HUES64 (cell line): Measurements from ENCODE around the gene IRS2.
A peak's percentile ranks its signal among the peaks of the same experiment; 100 is the strongest.

Source experiments
- H3K27ac ChIP-seq: 2 replicates; pipeline ENCODE4 v1.7.0; 2013; ENCODE audit warnings: low read depth, low read length, inconsistent platforms
- H3K27me3 ChIP-seq: 2 replicates; pipeline ENCODE4 v1.6.1; 2013; ENCODE audit warnings: mild to moderate bottlenecking, low read length; ENCODE audit not compliant: insufficient read depth
- H3K36me3 ChIP-seq: 2 replicates; pipeline ENCODE4 v1.6.1; 2013; ENCODE audit warnings: mild to moderate bottlenecking, low read length; ENCODE audit not compliant: insufficient read depth
- H3K4me1 ChIP-seq: 2 replicates; pipeline ENCODE4 v1.6.1; 2013; ENCODE audit warnings: mild to moderate bottlenecking, low read length, moderate library complexity; ENCODE audit not compliant: insufficient read depth
- H3K4me3 ChIP-seq: 2 replicates; pipeline ENCODE4 v1.5.1; 2013; ENCODE audit warnings: mild to moderate bottlenecking, low read length, moderate library complexity
- H3K9ac ChIP-seq: 2 replicates; pipeline ENCODE4 v1.6.1; 2013; ENCODE audit warnings: mild to moderate bottlenecking, low read depth, low read length
- H3K9me3 ChIP-seq: 2 replicates; pipeline ENCODE4 v1.6.1; 2013; ENCODE audit warnings: low read depth, low read length; ENCODE audit not compliant: insufficient read depth
- WGBS: fragments of 150-250, 120-280 bp; methylation state at CpG from one replicate; pipeline ENCODE4 v1.1.7; 2013; ENCODE audit warnings: missing lambda C conversion rate; 5-methylcytosine and 5-hydroxymethylcytosine counted together

Gene IRS2

GRCh38 chr13:109785892-109786450 lies 412 bp downstream of the IRS2 start:
- WGBS, result under 1% methylated on average over 88 of the region's 88 CpGs
- peak overlapping the region; percentile 69 for H3K9ac ChIP-seq
- peak overlapping the region; percentile 77 for H3K4me3 ChIP-seq
- peaks cover 14% of the 10 kb centered on the region; the same call in 1 of the 2 replicates for H3K36me3 ChIP-seq
- peaks cover 12% of the 10 kb centered on the region for H3K4me1 ChIP-seq
- H3K27me3 ChIP-seq, result peaks cover 30% of the 10 kb centered on the region
- no peaks in the 10 kb centered on the region for H3K9me3 ChIP-seq
- H3K27ac ChIP-seq, result peak overlapping the region; percentile 74; the same call in 1 of the 2 replicates

DNA sequence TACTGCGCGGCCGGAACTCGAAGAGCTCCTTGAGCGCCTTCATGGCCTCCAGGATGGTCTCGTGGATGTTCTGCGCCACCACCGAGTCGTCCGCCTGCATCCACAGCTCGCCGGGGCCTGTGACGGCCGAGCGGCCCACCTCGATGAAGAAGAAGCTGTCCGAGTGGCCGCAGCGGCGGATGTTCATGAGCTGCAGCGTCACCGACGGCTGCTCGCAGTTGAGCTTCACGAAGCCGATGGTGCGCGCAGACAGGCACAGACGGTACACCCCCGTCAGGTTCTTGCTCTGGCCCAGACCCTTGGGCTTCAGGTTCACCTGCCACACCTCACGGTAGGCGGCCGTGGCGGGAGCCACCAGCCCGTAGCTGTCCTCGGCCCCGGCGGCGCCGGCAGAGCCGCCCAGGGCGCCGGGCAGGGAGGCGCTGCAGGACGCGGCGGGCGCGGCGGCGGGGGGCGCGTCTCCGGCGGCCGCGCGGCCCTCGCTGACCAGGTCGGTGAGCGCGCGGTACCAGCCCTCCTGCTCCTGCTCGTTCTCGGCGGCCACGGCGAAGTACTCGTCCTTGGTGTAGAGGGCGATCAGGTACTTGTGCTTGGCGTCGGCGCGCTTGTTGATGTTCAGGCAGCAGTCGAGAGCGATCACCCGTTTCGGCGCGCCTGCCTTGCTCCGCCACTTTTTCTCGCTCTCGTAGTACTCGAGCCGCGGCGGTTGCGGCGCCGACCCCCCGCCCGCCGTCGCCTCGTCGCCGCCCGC lies 1.1 kb downstream of the IRS2 start:
- Histone ChIP-seq H3K4me3 (peak overlapping the region; percentile 77), H3K9ac (peak overlapping the region; percentile 66), H3K27ac (no peak overlapping the region), H3K27me3 (peaks cover 30% of the 10 kb centered on the region), H3K9me3 (no peaks in the 10 kb centered on the region), H3K36me3 (peaks cover 20% of the 10 kb centered on the region), H3K4me1 (peaks cover 17% of the 10 kb centered on the region)
- 1% methylated on average over 98 of the region's 98 CpGs for WGBS

GRCh38 chr13:109784590-109785140 lies 1.7 kb downstream of the IRS2 start:
- Histone ChIP-seq H3K4me3 (peak overlapping the region; percentile 77), H3K9me3 (no peaks in the 10 kb centered on the region), H3K36me3 (peaks cover 26% of the 10 kb centered on the region), H3K27ac (no peak overlapping the region), H3K27me3 (peaks cover 30% of the 10 kb centered on the region), H3K9ac (peak overlapping the region; percentile 66), H3K4me1 (peaks cover 23% of the 10 kb centered on the region)
- WGBS, result under 1% methylated on average over 83 of the region's 83 CpGs

DNA sequence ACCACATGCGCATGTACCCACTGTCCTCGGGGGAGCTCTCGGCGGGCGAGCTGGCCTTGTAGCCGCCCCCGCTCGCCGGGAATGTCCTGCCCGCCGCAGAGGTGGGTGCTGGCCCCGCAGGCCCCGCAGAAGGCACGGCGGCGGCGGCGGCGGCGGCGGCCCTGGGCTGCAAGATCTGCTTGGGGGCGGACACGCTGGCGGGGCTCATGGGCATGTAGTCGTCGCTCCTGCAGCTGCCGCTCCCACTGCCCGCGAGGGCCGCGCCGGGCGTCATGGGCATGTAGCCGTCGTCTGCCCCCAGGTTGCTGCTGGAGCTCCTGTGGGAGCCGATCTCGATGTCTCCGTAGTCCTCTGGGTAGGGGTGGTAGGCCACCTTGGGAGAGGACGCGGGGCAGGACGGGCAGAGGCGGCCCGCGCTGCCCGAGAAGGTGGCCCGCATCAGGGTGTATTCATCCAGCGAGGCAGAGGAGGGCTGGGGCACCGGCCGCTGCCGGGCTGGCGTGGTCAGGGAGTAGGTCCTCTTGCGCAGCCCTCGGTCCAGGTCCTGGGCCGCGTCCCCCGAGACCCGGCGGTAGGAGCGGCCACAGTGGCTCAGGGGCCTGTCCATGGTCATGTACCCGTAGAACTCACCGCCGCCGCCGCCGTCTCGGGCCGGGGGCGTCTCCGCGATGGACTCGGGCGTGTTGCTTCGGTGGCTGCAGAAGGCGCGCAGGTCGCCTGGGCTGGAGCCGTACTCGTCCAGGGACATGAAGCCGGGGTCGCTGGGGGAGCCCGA lies 2.4 kb downstream of the IRS2 start:
- Histone ChIP-seq H3K27ac (no peak overlapping the region), H3K4me1 (peaks cover 29% of the 10 kb centered on the region), H3K27me3 (peaks cover 27% of the 10 kb centered on the region), H3K9me3 (no peaks in the 10 kb centered on the region), H3K4me3 (peak overlapping the region; percentile 54), H3K9ac (peak overlapping the region; percentile 56), H3K36me3 (peaks cover 26% of the 10 kb centered on the region)
- 44% methylated on average over 81 of the region's 81 CpGs for WGBS

GRCh38 chr13:109783447-109783814 lies 3.0 kb downstream of the IRS2 start:
- Histone ChIP-seq H3K9ac (no peak overlapping the region), H3K4me3 (peak overlapping the region; percentile 36)
- 78% methylated on average over 29 of the region's 29 CpGs for WGBS

GRCh38 chr13:109782823-109783431 lies 3.5 kb downstream of the IRS2 start:
- no peak overlapping the region for H3K9ac ChIP-seq
- no peak overlapping the region for H3K4me3 ChIP-seq
- 97% methylated on average over 72 of the region's 72 CpGs for WGBS
- no peaks in the 10 kb centered on the region for H3K9me3 ChIP-seq
- no peak overlapping the region for H3K27ac ChIP-seq
- peaks cover 36% of the 10 kb centered on the region for H3K4me1 ChIP-seq
- peaks cover 26% of the 10 kb centered on the region for H3K36me3 ChIP-seq
- H3K27me3 ChIP-seq, result peaks cover 16% of the 10 kb centered on the region

More at GRCh38 chr13:109783447-109783814, 3.0 kb downstream of the IRS2 start:
- H3K27me3 ChIP-seq, result peaks cover 21% of the 10 kb centered on the region
- H3K4me1 ChIP-seq, result peaks cover 35% of the 10 kb centered on the region
- H3K27ac ChIP-seq, result no peak overlapping the region
- no peaks in the 10 kb centered on the region for H3K9me3 ChIP-seq
- H3K36me3 ChIP-seq, result peaks cover 26% of the 10 kb centered on the region

DNA sequence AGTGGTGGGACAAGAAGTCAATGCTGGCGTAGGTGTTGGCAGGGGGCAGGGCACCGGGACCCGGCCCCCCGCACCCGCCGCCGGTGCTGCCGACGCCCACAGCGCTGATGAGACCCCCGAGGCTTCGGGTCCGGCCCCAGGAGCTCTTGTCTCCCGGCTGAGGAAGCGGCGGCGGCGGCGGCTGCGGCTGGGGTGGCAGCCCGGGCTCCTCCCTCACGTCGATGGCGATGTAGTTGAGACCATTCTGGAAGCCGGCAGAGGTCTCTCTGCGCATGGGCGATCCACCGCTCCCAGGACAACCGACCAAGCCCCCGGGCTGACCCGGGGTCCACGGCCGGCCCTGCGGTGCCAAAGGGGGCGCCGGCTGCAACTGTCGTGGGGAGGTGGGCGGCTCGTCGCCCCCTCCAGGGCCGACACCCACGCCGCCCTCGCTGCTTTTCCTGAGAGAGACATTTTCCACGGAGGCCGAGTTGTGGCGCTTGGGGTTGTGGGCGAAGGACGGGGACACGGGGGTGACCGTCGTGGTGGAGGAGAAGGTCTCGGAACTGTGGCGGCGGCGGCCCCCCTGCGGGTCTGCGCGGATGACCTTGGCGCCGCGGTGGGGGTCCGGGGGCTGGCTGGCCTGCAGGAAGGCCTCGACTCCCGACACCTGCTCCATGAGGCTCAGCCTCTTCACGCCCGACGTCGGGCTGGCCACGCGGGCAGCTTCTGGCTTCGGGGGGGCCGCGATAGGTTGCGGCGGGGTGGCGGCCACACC lies 4.1 kb downstream of the IRS2 start:
- peaks cover 14% of the 10 kb centered on the region for H3K27me3 ChIP-seq
- H3K9ac ChIP-seq, result no peak overlapping the region
- H3K4me3 ChIP-seq, result no peak overlapping the region
- no peaks in the 10 kb centered on the region for H3K9me3 ChIP-seq
- no peak overlapping the region for H3K27ac ChIP-seq
- 96% methylated on average over 77 of the region's 77 CpGs for WGBS
- peaks cover 26% of the 10 kb centered on the region for H3K36me3 ChIP-seq
- peaks cover 40% of the 10 kb centered on the region for H3K4me1 ChIP-seq

DNA sequence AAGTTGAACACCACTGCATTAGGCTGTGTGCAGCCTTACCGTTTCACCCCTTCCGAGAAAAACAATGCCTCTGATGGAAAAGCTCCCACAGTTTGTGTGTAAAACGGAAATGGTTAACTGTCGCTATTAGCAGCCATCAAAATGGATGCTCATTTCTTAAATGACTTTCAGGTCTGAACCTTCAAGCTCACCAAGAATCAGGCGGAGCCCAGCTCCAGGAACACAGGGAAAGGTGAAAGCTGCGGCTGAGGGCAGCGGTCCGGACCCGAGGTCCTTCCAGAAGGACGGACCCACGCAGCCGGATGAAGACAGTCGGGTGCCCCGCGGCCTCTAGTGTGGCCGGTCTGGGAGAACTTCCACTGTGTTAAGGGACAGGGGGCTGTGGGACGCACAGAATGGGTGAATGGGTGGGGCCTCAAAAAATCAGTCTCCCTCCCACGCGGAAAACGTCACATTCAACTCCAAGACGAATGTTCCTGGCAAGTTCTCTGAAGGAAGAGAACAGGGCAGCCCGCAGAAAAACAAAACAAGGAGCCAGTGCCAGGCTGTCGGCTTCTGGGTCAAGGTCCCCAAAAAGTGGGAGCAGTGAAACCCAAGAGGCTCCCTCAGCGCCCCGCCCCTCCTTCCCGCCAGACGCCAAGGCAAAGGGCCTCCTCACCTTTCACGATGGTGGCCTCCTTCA lies 4.9 kb downstream of the IRS2 start:
- peaks cover 43% of the 10 kb centered on the region for H3K4me1 ChIP-seq
- no peak overlapping the region for H3K9ac ChIP-seq
- H3K27ac ChIP-seq, result no peak overlapping the region
- 95% methylated on average over 28 of the region's 28 CpGs for WGBS
- peaks cover 14% of the 10 kb centered on the region for H3K27me3 ChIP-seq
- no peaks in the 10 kb centered on the region for H3K9me3 ChIP-seq
- H3K4me3 ChIP-seq, result peak overlapping the region; percentile 34; the same call in 1 of the 2 replicates
- peaks cover 26% of the 10 kb centered on the region for H3K36me3 ChIP-seq

GRCh38 chr13:109780845-109781383 lies 5.5 kb downstream of the IRS2 start:
- no peak overlapping the region for H3K27ac ChIP-seq
- 87% methylated on average over 11 of the region's 11 CpGs for WGBS
- H3K4me1 ChIP-seq, result peaks cover 43% of the 10 kb centered on the region
- H3K4me3 ChIP-seq, result peak overlapping the region; percentile 34; the same call in 1 of the 2 replicates
- no peak overlapping the region for H3K9ac ChIP-seq
- no peaks in the 10 kb centered on the region for H3K9me3 ChIP-seq
- peaks cover 26% of the 10 kb centered on the region for H3K36me3 ChIP-seq
- peaks cover 14% of the 10 kb centered on the region for H3K27me3 ChIP-seq
